Glomerular endothelial cell (primary cell): Measurements from ENCODE around the gene ITGA7. TPM values are rescaled to one million over a fixed set of nuclear protein-coding genes. Genes with fewer than 3 reads are reported as not detected.
"Not testable (repeated sequence)": the region's sequence is repeated elsewhere in the genome, so short reads cannot be mapped to it uniquely, and the experiment has no call there.

Source experiments
- DNase-seq: peaks from one replicate; pipeline ENCODE4 v3.0.0-alpha.2; 2011; ENCODE audit warnings: low read depth, low spot score; ENCODE audit errors: extremely low read depth
- total RNA-seq: library from RNA; depleted of rRNA; stranded (reverse); fragments of >200 nt; gene quantifications from 2 replicates; pipeline ENCODE4 v1.2.3, GENCODE V29; 2015

The ITGA7 gene
- total RNA-seq, 1 donor from 2014 or later: 0.18 TPM

- DNase-seq: no peak
Measured at GRCh38 chr12:55657212-55657611, 50.5 kb downstream of the ITGA7 start.

GRCh38 chr12:55654511-55655214, 53.0 kb downstream of the ITGA7 start:
- no peak for DNase-seq

GRCh38 chr12:55653031-55653430, 54.7 kb downstream of the ITGA7 start:
- DNase-seq: no peak

GRCh38 chr12:55652352-55652751, 55.4 kb downstream of the ITGA7 start:
- no peak for DNase-seq

- DNase-seq: no peak
Measured at GRCh38 chr12:55651299-55651683, 56.4 kb downstream of the ITGA7 start.

GRCh38 chr12:55650620-55651298, 56.9 kb downstream of the ITGA7 start:
- not testable (repeated sequence) for DNase-seq

- no peak for DNase-seq
Measured at GRCh38 chr12:55647027-55647426, 60.7 kb downstream of the ITGA7 start.

GRCh38 chr12:55644591-55644990, 63.1 kb downstream of the ITGA7 start:
- DNase-seq: no peak

- no peak for DNase-seq
Measured at GRCh38 chr12:55642669-55643068, 65.0 kb downstream of the ITGA7 start.

- DNase-seq: no peak
Measured at GRCh38 chr12:55642267-55642666, 65.4 kb downstream of the ITGA7 start.

- no peak for DNase-seq
Measured at GRCh38 chr12:55641595-55641994, 66.1 kb downstream of the ITGA7 start.

- no peak for DNase-seq
Measured at GRCh38 chr12:55637467-55637866, 70.2 kb downstream of the ITGA7 start.

- DNase-seq: no peak
Measured at GRCh38 chr12:55636853-55637252, 70.9 kb downstream of the ITGA7 start, which contains the start of gene OR10P1. Gene OR10P1 (plus strand): TSS chr12:55636892. CDS start chr12:55636892, 0 bp downstream.

GRCh38 chr12:55636116-55636655, 71.5 kb downstream of the ITGA7 start:
- DNase-seq: no peak

Other genes starting within 250 kb of the ITGA7 start
- gene OR6C70, start 237.8 kb downstream of the ITGA7 start, total RNA-seq: not detected in 2 replicates
- gene OR6C68, start 215.5 kb downstream of the ITGA7 start, total RNA-seq: not detected in 2 replicates
- gene OR6C4, start 158.3 kb downstream of the ITGA7 start, total RNA-seq: not detected in 2 replicates
- not detected in 2 replicates for gene OR2AP1, start 135.4 kb downstream of the ITGA7 start, total RNA-seq
- not detected in 2 replicates for gene OR10P1, start 71.0 kb downstream of the ITGA7 start, total RNA-seq
- gene BLOC1S1, start 8.1 kb upstream of the ITGA7 start, total RNA-seq: 112 and 126 TPM in 2 replicates
- 1.0 and 2.6 TPM in 2 replicates for gene RDH5, start 12.5 kb upstream of the ITGA7 start, total RNA-seq
- 1,119 and 1,154 TPM in 2 replicates for gene CD63, start 21.1 kb upstream of the ITGA7 start, total RNA-seq
- gene GDF11, start 35.2 kb upstream of the ITGA7 start, total RNA-seq: 6.1 and 12.5 TPM in 2 replicates
- 94.4 and 103 TPM in 2 replicates for gene SARNP, start 109.8 kb upstream of the ITGA7 start, total RNA-seq
- gene ORMDL2, start 110.1 kb upstream of the ITGA7 start, total RNA-seq: 22.9 and 31.3 TPM in 2 replicates
- 25.1 and 43.9 TPM in 2 replicates for gene DNAJC14, start 121.7 kb upstream of the ITGA7 start, total RNA-seq
- gene MMP19, start 135.0 kb upstream of the ITGA7 start, total RNA-seq: 0.99 and 5.6 TPM in 2 replicates
- 31.8 and 35.8 TPM in 2 replicates for gene PYM1, start 220.0 kb upstream of the ITGA7 start, total RNA-seq
- 49.8 and 53.7 TPM in 2 replicates for gene DGKA, start 223.3 kb upstream of the ITGA7 start, total RNA-seq